Endothelial cell of umbilical vein (primary cell): ENCODE data around the gene KRTAP4-3. TPM values are rescaled to one million over a fixed set of nuclear protein-coding genes. Genes with fewer than 3 reads are reported as not detected.

Experiments
- BruUV-seq: library from RNA; stranded (reverse); fragments of 400-500 nt; replicated peaks from 2 replicates; lab custom pipeline; 2021; lab: Mats Ljungman, UMichigan
- CTCF ChIA-PET: fragments of 300-600, 350-600 bp; sonication (Branson Sonifier 250); formaldehyde crosslinking; loops from one replicate; lab custom pipeline; 2021; ENCODE audit warnings: antibody characterized with exemption, inconsistent platforms; lab: Charles Lee
- POLR2A ChIA-PET: fragments of 300-600, 350-600 bp; sonication (Branson Sonifier 250); formaldehyde crosslinking; loops from one replicate; lab custom pipeline; 2021; ENCODE audit warnings: antibody characterized with exemption, inconsistent platforms; lab: Charles Lee
- DNase-seq: peaks from one replicate; pipeline ENCODE4 v3.0.0-alpha.2; 2011; ENCODE audit warnings: low read depth, low spot score
- FAIRE-seq: peaks from 2 replicates; lab custom pipeline; 2011; peaks lifted over from hg19 to GRCh38; lab: Jason Lieb, UNC
- H2AFZ ChIP-seq: 2 replicates; pipeline ENCODE4 v1.6.0; 2012; ENCODE audit warnings: low read depth, low read length, control low read depth, inconsistent platforms
- H3K27ac ChIP-seq: 2 replicates; pipeline ENCODE4 v1.5.1; 2011; ENCODE audit warnings: low read depth, mild to moderate bottlenecking, control low read depth, low read length, moderate library complexity; ENCODE audit not compliant: insufficient read depth
- H3K27me3 ChIP-seq, 2 experiments: 2 replicates each; pipeline versions ENCODE4 v1.6.0 to v1.6.1; 2011; ENCODE audit warnings: low read length in 2 of 2, mixed read lengths in 1 of 2; ENCODE audit not compliant: control insufficient read depth in 2 of 2, insufficient read depth in 2 of 2
- H3K36me3 ChIP-seq, 2 experiments: 2 replicates in 1 of 2; 3 replicates in 1 of 2; pipeline ENCODE4 v1.5.1; 2011; ENCODE audit warnings: low read length in 2 of 2, mild to moderate bottlenecking in 1 of 2, moderate library complexity in 1 of 2; ENCODE audit not compliant: control insufficient read depth in 2 of 2, insufficient read depth in 2 of 2; ENCODE audit errors: extremely low read depth in 1 of 2
- H3K4me1 ChIP-seq: 3 replicates; pipeline ENCODE4 v1.5.1; 2011; ENCODE audit warnings: mild to moderate bottlenecking, low read length; ENCODE audit not compliant: control insufficient read depth, insufficient read depth; ENCODE audit errors: extremely low read depth
- H3K4me2 ChIP-seq: 2 replicates; pipeline ENCODE4 v1.6.1; 2011; ENCODE audit warnings: low read length, control low read depth, mixed read lengths; ENCODE audit not compliant: insufficient read depth
- H3K4me3 ChIP-seq, 3 experiments: fragments of 200-600 bp in 1 of 3; sonication (generic), shearing (Covaris generic) in 1 of 3; replicated peaks in 1 of 3; 2 replicates each; pipeline ENCODE4 v1.5.1; 2011 to 2016; ENCODE audit warnings: control low read depth in 3 of 3, low read length in 3 of 3, mild to moderate bottlenecking in 2 of 3, inconsistent platforms in 1 of 3, low read depth in 1 of 3, moderate library complexity in 1 of 3; ENCODE audit not compliant: insufficient read depth in 1 of 3
- H3K79me2 ChIP-seq: 2 replicates; pipeline ENCODE4 v1.6.0; 2012; ENCODE audit warnings: low read length, inconsistent platforms; ENCODE audit not compliant: control insufficient read depth, insufficient read depth
- H3K9ac ChIP-seq: replicated peaks from 2 replicates; pipeline ENCODE3; 2011; ENCODE audit warnings: low read length, control low read depth; ENCODE audit not compliant: insufficient read depth; ENCODE audit errors: extremely low read depth
- H3K9me1 ChIP-seq: replicated peaks from 3 replicates; pipeline ENCODE4 v1.6.0; 2011; ENCODE audit warnings: mild to moderate bottlenecking, low read length; ENCODE audit not compliant: control insufficient read depth, insufficient read depth; ENCODE audit errors: extremely low read depth
- H3K9me3 ChIP-seq: replicated peaks from 2 replicates; pipeline ENCODE4 v1.5.1; 2012; ENCODE audit warnings: low read length, inconsistent platforms; ENCODE audit not compliant: control insufficient read depth, insufficient read depth
- H4K20me1 ChIP-seq: replicated peaks from 2 replicates; pipeline ENCODE3; 2011; ENCODE audit warnings: mild to moderate bottlenecking, low read length; ENCODE audit not compliant: control insufficient read depth, insufficient read depth; ENCODE audit errors: extremely low read depth
- CTCF ChIP-seq, 2 donors: IDR thresholded peaks; 1 replicate in 1 of 2; 2 replicates in 1 of 2; pipeline ENCODE4 v1.5.1; 2011; ENCODE audit warnings: low read length in 2 of 2, mild to moderate bottlenecking in 2 of 2, moderate library complexity in 2 of 2, control low read depth in 1 of 2, inconsistent platforms in 1 of 2, low read depth in 1 of 2; ENCODE audit not compliant: insufficient read depth in 1 of 2; ENCODE audit errors: extremely low read depth in 1 of 2
- EZH2 ChIP-seq: IDR thresholded peaks from 2 replicates; pipeline ENCODE4 v1.6.1; 2012; ENCODE audit warnings: borderline replicate concordance, low read depth, mild to moderate bottlenecking, moderate library complexity, low read length, inconsistent platforms; ENCODE audit not compliant: severe bottlenecking
- FOS ChIP-seq: IDR thresholded peaks from 2 replicates; pipeline ENCODE4 v1.6.1; 2011; ENCODE audit warnings: mild to moderate bottlenecking, low read length, moderate library complexity, borderline replicate concordance; ENCODE audit not compliant: insufficient read depth
- GATA2 ChIP-seq: IDR thresholded peaks from 2 replicates; pipeline ENCODE4 v1.7.0; 2011; ENCODE audit warnings: low read depth, mild to moderate bottlenecking, moderate library complexity, mixed read lengths, low read length; ENCODE audit not compliant: insufficient read length, insufficient read depth
- JUN ChIP-seq: IDR thresholded peaks from 2 replicates; pipeline ENCODE4 v1.6.1; 2011; ENCODE audit warnings: borderline replicate concordance, low read depth; ENCODE audit not compliant: insufficient read length, insufficient read depth
- MYC ChIP-seq: IDR thresholded peaks from one replicate; pipeline ENCODE4 v1.6.1; 2011; ENCODE audit warnings: mild to moderate bottlenecking, low read depth, low read length
- POLR2A ChIP-seq: IDR thresholded peaks from 2 replicates; pipeline ENCODE4 v1.6.1; 2012; ENCODE audit warnings: low read depth, mild to moderate bottlenecking, control low read depth, low read length
- POLR2AphosphoS5 ChIP-seq: IDR thresholded peaks from 2 replicates; pipeline ENCODE4 v1.6.1; 2012; ENCODE audit warnings: low read depth, mild to moderate bottlenecking, control low read depth, low read length, moderate library complexity; ENCODE audit not compliant: insufficient read depth
- dilution Hi-C: fragments of 300-500 bp; cut with MboI; formaldehyde crosslinking; loops from one replicate; pipeline ENCODE4 v1.15.0; 2019; ENCODE audit warnings: low sequenced_read_pairs; ENCODE audit not compliant: extremely low pct_ligation_motif_present
- intact Hi-C: fragments of 100-400 bp; cut with micrococcal nuclease; formaldehyde crosslinking; loops from one replicate; pipeline ENCODE4 v1.10.0; 2022
- polyA plus RNA-seq, 4 experiments: library from polyadenylated mRNA; depleted of rRNA in 3 of 4; stranded (reverse) in 3 of 4; unstranded in 1 of 4; fragments of >200 nt; gene quantifications; 2 replicates each; pipeline versions ENCODE4 v1.2.1 to v1.2.3, GENCODE V29; 2011 to 2012; ENCODE audit warnings: missing spikeins in 1 of 4
- total RNA-seq: library from RNA; stranded (reverse); gene quantifications from 2 replicates; pipeline ENCODE4 v1.2.3, GENCODE V29; 2021
- TF ChIP-seq, protein P1 (sequence below): IDR thresholded peaks from 2 replicates; pipeline ENCODE4 v1.6.1; 2011; ENCODE audit not compliant: insufficient read depth, insufficient read length

Gene KRTAP4-3
- total and polyA plus RNA-seq, 2 donors (not counting 3 experiments of a cell fraction or from before 2014, with no cell fraction given), result not detected

DNA sequence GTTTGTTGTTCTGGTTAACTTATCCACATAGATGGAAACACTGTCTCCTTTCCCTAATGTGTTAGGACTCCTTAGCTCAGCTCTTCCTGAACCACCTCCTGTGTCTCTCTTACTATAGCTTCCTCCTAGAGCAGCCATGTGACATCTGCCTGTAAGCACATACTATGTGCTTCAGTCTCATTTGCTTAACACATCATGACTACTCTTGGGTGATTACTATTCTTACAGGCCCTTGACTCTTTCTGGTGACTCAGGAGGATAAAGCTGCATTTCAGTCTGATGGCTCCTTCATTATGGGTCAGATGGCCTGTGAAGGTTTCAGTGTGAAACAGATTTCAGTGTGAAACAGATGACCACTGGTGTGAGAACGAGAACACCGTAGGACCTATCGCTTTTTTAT, 10.3 kb upstream of the KRTAP4-3 start:
- Histone ChIP-seq H3K4me1 (no peaks in the 10 kb centered on the region), H4K20me1 (no peaks in the 10 kb centered on the region), H3K79me2 (no peaks in the 10 kb centered on the region), H3K9me3 (no peaks in the 10 kb centered on the region), H3K4me3 (no peak overlapping the region), H2AFZ (no peak overlapping the region), H3K9ac (no peak overlapping the region), H3K27ac (no peak overlapping the region), H3K36me3 (no peaks in the 10 kb centered on the region), H3K9me1 (no peaks in the 10 kb centered on the region), H3K27me3 (no peaks in the 10 kb centered on the region), H3K4me2 (no peak overlapping the region)
- ChIA-PET CTCF (interaction anchor here (1.0 kb wide), 1 partner anchor 321 kb away, joined by 3 read pairs; no protein-coding TSS in a partner anchor), POLR2A (no interaction called here)
- FAIRE-seq, result no peak
- intact Hi-C loops (no loop called here), dilution Hi-C loops (no loop called here)
- DNase-seq, result no peak
- no TSS peak for BruUV-seq
- TF ChIP-seq JUN (no peak), EZH2 (no peak), CTCF (IDR thresholded peaks at IDR 0.05; ENCODE audit: extremely low read depth in 1 of 2, insufficient read depth in 1 of 2, low read depth in 1 of 2, low read length in 2 of 2) (no peak)
- TF ChIP-seq, protein P1, sequence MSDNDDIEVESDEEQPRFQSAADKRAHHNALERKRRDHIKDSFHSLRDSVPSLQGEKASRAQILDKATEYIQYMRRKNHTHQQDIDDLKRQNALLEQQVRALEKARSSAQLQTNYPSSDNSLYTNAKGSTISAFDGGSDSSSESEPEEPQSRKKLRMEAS, result no peak

- Histone ChIP-seq H3K4me1 (no peaks in the 10 kb centered on the region), H3K27me3 (no peaks in the 10 kb centered on the region), H3K4me2 (no peak within 1 kb of the TSS), H3K4me3 (no peak within 1 kb of the TSS), H3K9me1 (no peaks in the 10 kb centered on the region), H2AFZ (no peak within 1 kb of the TSS), H3K27ac (no peak within 1 kb of the TSS), H3K79me2 (no peaks in the 10 kb centered on the region), H3K9ac (no peak within 1 kb of the TSS), H4K20me1 (no peaks in the 10 kb centered on the region), H3K36me3 (no peaks in the 10 kb centered on the region), H3K9me3 (no peaks in the 10 kb centered on the region)
- DNase-seq, result no peak
- no TSS peak for BruUV-seq
- CTCF ChIA-PET, result interaction anchor here (1.0 kb wide), 1 partner anchor 321 kb away, joined by 3 read pairs; no protein-coding TSS in a partner anchor
- POLR2A ChIA-PET, result no interaction called here
- dilution Hi-C loops, result no loop called here
- intact Hi-C loops, result no loop called here
- TF ChIP-seq, protein P1, result no peak
- TF ChIP-seq MYC (no peak), GATA2 (no peak), CTCF (IDR thresholded peaks at IDR 0.05; ENCODE audit: extremely low read depth in 1 of 2, insufficient read depth in 1 of 2, low read depth in 1 of 2, low read length in 2 of 2) (no peak), POLR2A (no peak), EZH2 (no peak), FOS (no peak), JUN (no peak), POLR2AphosphoS5 (no peak)
- no peak for FAIRE-seq
Measured at GRCh38 chr17:41177727-41178271, 9.8 kb upstream of the KRTAP4-3 start, which contains the start of gene KRTAP4-2. KRTAP4-2 (minus strand) TSS chr17:41178221; CDS start chr17:41178164, 57 bp downstream.
